NCI-H1417 (cell line): ENCODE data around the gene HERPUD1.
A peak's percentile ranks its signal among the peaks of the same experiment; 100 is the strongest.

ENCODE experiments used
- DNase-seq, 3 experiments: peaks; one replicate each; lab custom pipeline; 2025; lab: John Stamatoyannopoulos, UW

The HERPUD1 gene

GRCh38 chr16:56910654-56911539, 21.0 kb upstream of the HERPUD1 start:
- peak in 1 of 3 experiments; percentile 12 for DNase-seq

DNA sequence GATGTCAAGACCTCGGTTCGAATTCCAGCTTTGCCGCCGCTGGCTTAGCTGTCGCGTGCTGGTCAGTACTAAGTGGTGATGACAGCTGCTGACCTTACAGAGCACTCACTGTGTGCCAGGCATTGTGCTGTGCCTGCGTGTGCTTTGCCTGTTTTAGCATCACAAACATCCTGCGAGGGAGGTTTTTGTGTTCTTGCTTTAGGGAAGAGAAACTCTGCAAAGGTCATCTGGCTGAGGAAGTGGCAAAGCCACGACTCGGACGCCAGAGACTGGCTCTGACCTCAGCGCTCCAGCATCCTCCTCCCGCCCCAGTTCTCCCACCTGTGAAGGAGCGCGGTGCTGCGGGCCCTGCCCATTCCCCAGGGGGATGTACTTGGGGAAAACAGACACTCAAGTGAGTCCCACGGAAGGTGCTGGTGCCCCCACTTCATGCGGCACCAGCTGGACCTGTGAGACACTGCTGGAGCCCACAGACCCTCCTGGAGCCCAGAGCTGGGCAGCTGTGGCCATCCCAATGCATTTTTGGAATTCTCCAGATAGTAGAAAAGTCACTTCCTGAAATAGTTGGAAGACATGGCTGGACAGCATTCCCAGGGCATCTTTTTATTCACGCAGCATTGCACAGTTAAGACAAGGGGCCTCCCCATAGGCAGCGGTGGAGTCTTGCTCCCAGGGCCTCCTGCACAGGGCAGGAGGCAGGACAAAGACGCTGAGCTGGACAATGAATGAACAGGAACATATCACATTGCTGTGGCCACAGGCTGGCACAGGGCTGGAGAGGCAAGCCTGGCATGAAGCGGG, 20.0 kb upstream of the HERPUD1 start:
- no peak for DNase-seq

DNA sequence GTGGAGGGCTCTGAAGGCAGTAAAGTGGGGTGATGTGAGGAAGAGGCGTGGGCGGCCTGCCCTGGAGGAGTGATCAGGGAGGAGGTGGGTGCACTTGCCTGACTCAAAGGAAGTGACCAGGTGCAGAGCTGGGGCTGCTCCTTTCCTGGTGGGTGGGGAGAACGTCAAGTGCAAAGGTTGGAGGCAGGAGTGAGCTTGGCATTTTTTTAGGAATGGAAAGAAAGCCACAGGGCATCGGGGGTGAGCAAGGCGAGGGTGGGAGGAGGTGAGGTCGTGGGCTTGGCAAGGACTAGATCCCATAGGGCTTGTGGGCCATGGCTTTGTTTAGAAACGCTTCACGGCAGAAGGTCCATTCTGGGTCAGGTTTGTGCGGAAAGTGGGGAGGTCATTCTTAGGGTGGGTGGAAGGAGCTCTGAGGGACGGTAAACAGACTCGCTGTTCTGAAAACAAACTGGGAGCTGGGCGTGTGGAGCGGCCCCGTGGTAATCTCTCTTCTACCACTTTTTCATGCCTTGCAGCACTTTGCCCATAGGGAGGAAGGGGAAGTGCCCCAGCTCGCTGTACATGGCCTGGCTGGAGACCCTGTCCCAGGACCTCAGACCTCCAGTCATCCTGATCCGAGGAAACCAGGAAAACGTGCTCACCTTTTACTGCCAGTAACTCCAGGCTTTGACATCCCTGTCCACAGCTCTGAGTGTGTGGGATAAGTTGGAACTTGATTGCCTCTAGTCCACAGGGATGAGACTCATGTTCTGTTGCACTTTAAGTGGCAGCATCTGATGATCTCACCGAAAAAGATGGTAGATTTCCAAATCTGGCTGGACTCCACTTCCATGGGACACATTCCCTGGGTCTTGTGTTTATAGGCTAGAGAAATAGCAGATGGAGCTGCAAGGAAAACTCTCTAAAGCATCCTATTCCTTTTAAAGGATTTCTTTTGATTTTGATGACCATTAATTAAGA, 18.9 kb upstream of the HERPUD1 start:
- DNase-seq = no peak

DNA sequence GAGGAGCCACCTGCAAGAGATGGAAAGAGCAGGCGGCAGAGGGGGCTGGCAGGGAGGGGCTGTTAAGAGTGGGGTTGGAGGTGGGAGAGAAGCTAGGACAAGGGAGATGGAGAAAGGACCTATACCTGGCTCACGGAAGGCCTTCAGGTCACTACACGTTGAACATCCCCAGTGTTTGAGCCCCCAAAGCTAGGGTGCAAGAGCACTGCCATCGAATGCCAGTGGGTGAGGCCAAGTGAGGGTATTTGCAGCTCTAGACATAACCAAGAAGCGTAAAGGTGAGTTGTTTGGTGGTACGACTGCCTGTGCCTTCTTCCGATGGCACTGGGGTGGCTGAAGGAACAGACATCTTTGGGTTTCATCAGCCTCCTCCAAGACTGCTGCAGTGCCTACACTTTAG, 17.0 kb upstream of the HERPUD1 start:
- DNase-seq = no peak

DNA sequence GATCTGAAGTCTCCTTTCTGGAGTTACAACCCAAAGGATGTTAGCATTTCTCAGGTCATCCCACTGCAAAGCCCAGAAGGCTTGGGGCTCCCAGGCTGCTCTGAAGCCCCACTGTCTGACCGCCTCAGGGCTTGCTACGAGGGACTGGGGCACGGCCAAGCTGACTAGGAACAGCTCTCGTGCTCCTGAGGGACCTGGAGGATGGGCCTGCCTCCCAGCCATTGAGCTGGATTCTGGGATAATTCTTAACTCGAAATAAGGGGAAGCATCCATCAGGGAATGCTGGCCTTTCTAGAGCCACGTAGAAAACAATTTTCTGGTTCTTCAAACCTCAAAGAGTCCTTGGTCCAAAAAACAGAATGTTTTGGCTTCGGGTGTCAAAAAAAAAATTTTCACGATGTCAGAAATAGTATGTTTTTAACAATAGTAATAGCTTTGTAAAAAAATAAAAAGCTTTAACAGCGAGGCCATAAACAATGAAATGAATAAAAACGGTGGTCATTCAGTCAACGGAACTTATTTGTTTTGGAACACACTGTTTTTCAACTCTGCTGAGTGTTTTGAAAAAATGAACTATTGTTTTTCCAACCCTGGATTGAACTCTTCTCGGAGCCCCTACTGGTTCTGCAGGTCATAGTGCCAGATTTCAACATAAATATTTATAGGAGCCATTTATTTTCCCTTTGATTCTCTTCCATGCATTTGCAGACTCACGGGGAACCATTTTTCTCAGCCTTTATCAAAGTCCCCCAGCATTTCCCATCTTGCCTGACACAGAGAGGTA, 16.4 kb upstream of the HERPUD1 start:
- DNase-seq = no peak

DNA sequence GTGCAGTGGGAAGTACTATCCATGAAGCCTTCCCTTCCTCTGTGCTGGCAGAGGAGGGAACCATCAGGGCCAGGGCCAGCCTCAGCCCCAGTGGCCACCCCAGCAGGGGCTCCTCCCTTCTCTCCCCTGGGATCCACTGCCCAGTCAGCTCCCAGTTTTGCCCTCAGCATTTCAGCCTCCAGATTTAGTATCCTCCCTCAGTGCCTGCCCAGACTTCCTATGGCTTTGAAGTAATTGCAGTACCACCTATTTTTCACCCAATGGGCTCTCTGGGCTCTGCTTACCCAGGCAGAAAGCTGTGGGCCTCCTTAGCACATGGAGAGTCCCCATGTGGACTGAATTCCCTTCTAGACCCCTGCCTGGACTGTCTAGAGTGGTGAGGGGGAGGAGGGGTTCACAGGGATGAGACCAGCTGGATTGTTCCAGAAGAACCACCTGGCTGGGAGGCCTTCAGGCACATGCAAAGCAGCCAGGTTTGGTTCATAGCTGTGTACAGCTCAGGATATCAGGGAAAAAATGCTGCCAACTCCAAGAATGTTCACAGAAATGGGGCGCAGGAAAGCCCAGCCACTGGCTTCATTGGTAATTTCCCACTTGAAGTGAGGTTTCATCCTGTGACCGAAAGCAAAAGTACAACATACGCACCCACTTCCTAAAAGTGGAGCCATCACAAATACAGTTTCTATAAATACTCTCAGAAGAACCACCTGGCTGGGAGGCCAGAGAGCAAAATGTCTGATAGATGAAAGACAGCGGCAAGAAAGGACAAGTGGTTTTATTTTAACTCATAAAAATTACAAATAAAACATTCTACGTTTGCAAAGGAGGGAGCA, 15.2 kb upstream of the HERPUD1 start:
- no peak for DNase-seq

- DNase-seq = no peak
Measured at GRCh38 chr16:56918467-56919012, 13.4 kb upstream of the HERPUD1 start.

GRCh38 chr16:56919099-56919800, 12.7 kb upstream of the HERPUD1 start:
- DNase-seq = peak in 2 of 3 experiments; percentile 5 to 23

DNA sequence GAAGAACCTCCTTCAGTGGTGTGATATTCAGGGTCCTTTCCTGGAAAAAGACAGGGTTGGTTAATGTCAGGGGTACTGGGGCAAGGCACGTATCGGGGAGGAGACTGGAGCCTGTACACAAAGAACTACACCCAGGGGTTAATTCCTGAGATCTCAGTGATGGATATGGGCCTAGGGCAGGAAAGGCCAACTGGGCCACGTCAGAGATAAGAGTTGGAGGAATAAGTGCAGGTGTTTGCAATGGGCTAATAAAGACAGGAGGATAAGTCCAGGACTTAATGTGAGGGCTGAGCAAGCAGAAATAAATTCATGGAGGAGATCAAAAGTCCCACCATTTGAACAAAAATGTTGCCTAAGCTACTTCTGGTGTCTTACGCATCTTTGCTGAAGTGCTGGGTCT, 10.4 kb upstream of the HERPUD1 start:
- DNase-seq = no peak

- DNase-seq = no peak
Measured at GRCh38 chr16:56923481-56924091, 8.4 kb upstream of the HERPUD1 start.

GRCh38 chr16:56927471-56927870, 4.5 kb upstream of the HERPUD1 start:
- DNase-seq = no peak

- DNase-seq = no peak
Measured at GRCh38 chr16:56929639-56930038, 2.3 kb upstream of the HERPUD1 start.

DNA sequence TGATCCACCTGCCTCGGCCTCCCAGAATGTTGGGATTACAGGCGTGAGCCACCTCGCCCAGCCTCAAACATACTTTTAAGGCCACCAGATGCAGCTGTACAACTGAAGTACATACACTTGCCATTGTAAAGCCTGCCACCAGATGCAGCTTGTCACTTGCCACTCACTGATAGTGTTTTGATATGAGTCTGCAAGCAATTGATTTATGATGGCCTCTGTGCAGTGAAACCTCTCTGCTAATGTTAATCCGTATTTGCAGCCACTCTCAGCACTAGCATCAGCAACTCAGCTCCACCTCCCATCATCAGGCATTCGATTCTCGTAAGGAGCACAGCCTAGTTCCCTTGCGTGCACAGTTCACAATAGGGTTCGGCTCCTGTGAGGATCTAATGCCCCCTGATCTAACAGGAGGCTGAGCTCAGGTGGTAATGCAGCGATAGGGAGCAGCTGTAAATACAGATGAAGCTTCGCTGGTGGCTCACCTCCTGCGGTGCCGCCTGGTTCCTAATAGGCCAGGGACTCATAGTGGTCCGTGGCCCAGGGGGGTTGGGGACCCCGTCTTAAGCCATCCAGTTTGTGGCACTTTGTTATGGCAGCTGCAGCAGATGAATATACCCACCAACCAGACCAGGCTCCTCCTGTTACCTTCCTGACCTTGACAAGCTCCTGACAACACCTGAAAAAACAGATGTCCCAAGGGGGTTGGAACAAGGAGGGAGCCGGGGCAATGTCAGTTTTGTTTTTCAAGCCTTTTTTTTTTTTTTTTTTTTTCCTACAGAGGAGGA, 1.3 kb upstream of the HERPUD1 start:
- DNase-seq = peak; percentile 53 to 86 (median 68)

DNA sequence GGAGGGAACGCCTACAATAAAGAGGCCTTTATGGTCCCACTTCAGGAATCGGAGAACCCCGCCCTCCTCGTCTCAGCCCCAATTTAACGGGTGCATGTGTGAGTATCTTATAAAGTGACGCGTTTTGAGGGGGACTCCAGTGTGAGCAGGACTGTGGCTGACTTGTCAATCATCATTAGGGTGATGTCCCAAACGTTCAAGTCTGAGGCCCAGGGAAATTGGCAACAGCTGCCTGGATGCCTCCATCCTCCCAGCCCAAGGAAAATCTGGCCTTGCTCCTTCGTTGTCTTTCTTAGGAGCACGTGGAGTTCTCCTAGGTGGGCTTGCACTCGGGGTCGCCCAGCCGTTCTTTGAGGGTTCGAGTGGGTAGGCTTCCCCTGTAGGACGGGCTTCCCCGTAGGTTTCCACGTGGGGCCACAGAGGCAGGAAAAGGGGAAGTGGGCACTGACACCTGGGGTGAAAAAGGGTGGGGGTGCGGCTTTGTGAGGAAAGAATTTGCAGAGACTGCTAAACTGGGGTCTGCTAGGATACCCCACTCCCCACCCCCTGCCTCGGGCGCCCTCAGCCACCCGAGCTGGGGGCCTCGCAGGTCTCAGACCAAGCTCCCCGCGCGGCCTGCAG, 561 bp upstream of the HERPUD1 start:
- peak in 2 of 3 experiments; percentile 68 to 79 for DNase-seq

DNA sequence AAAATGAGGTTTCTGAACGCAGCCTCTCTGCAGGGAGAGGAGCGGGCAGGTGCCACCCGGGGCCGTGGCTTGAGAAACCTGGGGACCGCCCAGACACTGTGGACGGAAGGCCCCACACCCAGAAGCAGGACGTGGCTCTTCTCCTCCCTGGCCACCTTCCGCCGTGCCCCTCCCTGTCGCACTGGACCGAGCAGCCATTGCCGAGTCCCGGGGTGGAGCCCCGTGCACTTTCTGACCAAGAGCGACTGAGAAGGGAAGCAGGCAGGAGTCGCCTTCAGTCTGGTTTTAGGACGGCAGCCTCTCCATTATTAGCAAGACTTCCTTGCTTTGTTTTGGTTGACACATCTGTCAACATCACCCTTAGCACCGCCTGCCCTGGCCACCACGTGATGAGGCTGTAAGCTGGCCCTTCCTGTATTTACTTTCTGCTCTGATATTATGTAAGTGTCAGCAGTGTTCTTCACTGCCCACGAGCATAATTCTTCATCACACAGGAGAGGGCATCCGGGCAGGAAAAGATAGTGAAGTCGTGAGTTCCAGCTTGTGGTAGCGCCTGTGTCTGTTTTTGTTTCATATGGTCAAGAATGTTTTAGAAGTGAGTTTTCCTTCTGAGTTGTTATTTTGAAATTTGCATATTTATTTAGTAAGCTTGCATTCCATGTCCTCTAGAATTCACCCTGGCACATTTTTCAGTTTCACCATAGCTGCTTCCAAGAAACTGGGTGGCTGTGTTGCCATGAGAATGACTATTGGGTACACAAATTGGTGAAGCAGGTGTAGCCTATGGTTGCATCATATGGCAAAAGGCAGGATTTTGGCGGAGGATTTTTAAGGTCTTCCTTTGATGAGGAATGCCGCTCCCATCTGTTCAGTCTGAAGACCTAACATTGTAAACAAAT, 1.0 kb downstream of the HERPUD1 start:
- peak; percentile 30 to 77 (median 56) for DNase-seq

GRCh38 chr16:56933828-56934598, 2.1 kb downstream of the HERPUD1 start:
- peak in 1 of 3 experiments; percentile 26 for DNase-seq
